PC-9 (cell line): Measurements from ENCODE around the gene SNRNP70. TPM values are rescaled to one million over a fixed set of nuclear protein-coding genes. Genes with fewer than 3 reads are reported as not detected.

Source experiments
- BruUV-seq: library from RNA; stranded (reverse); fragments of 400-500 nt; replicated peaks from 2 replicates; lab custom pipeline; 2021; lab: Mats Ljungman, UMichigan
- CTCF ChIA-PET: fragments of 300-600 bp; sonication (Branson Sonifier 250); formaldehyde crosslinking; loops from one replicate; lab custom pipeline; 2022; ENCODE audit warnings: antibody characterized with exemption; lab: Charles Lee
- POLR2A ChIA-PET: fragments of 300-600 bp; sonication (Branson Sonifier 250); formaldehyde crosslinking; loops from one replicate; lab custom pipeline; 2022; ENCODE audit warnings: antibody characterized with exemption; ENCODE audit not compliant: unreplicated experiment; lab: Charles Lee
- DNase-seq, 2 experiments: peaks; one replicate each; pipeline versions ENCODE4 v3.0.0 to v3.0.0-alpha.2; 2015 to 2022; ENCODE audit warnings: mixed read lengths in 1 of 2
- H2AFZ ChIP-seq: fragments of 200-600 bp; sonication (generic); 2 replicates; pipeline ENCODE4 v1.8.1; 2017; ENCODE audit warnings: antibody characterized with exemption
- H3F3A ChIP-seq: fragments of 200-600 bp; sonication (generic); 2 replicates; pipeline ENCODE4 v1.8.1; 2017; ENCODE audit warnings: antibody characterized with exemption, mild to moderate bottlenecking, low read depth; ENCODE audit not compliant: insufficient read depth
- H3K27ac ChIP-seq: fragments of 200-600 bp; sonication (generic); 2 replicates; pipeline ENCODE4 v1.6.1; 2016; ENCODE audit warnings: mixed run types
- H3K27me3 ChIP-seq: fragments of 200-600 bp; sonication (generic); 2 replicates; pipeline ENCODE4 v1.6.1; 2016; ENCODE audit warnings: low read depth, mixed run types; ENCODE audit not compliant: insufficient read depth
- H3K36me3 ChIP-seq: fragments of 200-600 bp; sonication (generic); 2 replicates; pipeline ENCODE4 v1.6.1; 2016; ENCODE audit warnings: low read depth, mixed run types
- H3K4me1 ChIP-seq: fragments of 200-600 bp; sonication (generic); replicated peaks from 2 replicates; pipeline ENCODE4 v1.6.1; 2016; ENCODE audit warnings: mixed run types; ENCODE audit not compliant: insufficient read depth
- H3K4me2 ChIP-seq: fragments of 200-600 bp; sonication (generic); 2 replicates; pipeline ENCODE4 v1.6.1; 2017; ENCODE audit warnings: mixed run types
- H3K4me3 ChIP-seq: fragments of 200-600 bp; sonication (generic); 2 replicates; pipeline ENCODE4 v1.6.1; 2016; ENCODE audit warnings: mixed run types
- H3K79me2 ChIP-seq: fragments of 200-600 bp; sonication (generic); 2 replicates; pipeline ENCODE4 v1.6.1; 2017; ENCODE audit warnings: low read depth, mixed run types
- H3K9me2 ChIP-seq: fragments of 200-600 bp; sonication (generic); 2 replicates; pipeline ENCODE4 v1.8.1; 2017; ENCODE audit warnings: mild to moderate bottlenecking; ENCODE audit not compliant: insufficient read depth
- H3K9me3 ChIP-seq: fragments of 200-600 bp; sonication (generic); 2 replicates; pipeline ENCODE4 v1.8.1; 2016; ENCODE audit warnings: low read depth; ENCODE audit not compliant: insufficient read depth
- H4K20me1 ChIP-seq: fragments of 200-600 bp; sonication (generic); 2 replicates; pipeline ENCODE4 v1.8.1; 2017; ENCODE audit not compliant: insufficient read depth
- CTCF ChIP-seq: fragments of 200-600 bp; sonication (generic); conservative IDR thresholded peaks from 2 replicates; pipeline ENCODE4 v1.6.1; 2017; ENCODE audit warnings: mixed run types, antibody characterized with exemption, mild to moderate bottlenecking, moderate library complexity
- EZH2 ChIP-seq: fragments of 200-600 bp; sonication (generic); IDR thresholded peaks from 2 replicates; pipeline ENCODE4 v1.8.0; 2017; ENCODE audit warnings: antibody characterized with exemption, low read depth
- intact Hi-C: fragments of 100-400 bp; cut with micrococcal nuclease; formaldehyde crosslinking; loops from one replicate; pipeline ENCODE4 v1.10.0; 2022; ENCODE audit not compliant: unreplicated experiment
- total RNA-seq: library from RNA; stranded (reverse); gene quantifications from 2 replicates; pipeline ENCODE4 v1.2.3, GENCODE V29; 2021

SNRNP70 gene
- total RNA-seq, 1 experiment from 2014 or later, result 199 TPM

- Histone ChIP-seq H3K79me2 (no peaks in the 10 kb centered on the region), H3K27ac (no peak overlapping the region), H3K27me3 (no peaks in the 10 kb centered on the region), H3K9me3 (no peaks in the 10 kb centered on the region), H3K9me2 (no peaks in the 10 kb centered on the region), H3F3A (peaks cover 21% of the 10 kb centered on the region; the same call in 1 of the 2 replicates), H3K4me2 (peak overlapping the region; percentile 73), H2AFZ (peak overlapping the region; percentile 80), H3K36me3 (no peaks in the 10 kb centered on the region), H4K20me1 (no peaks in the 10 kb centered on the region), H3K4me3 (peak overlapping the region; percentile 50; the same call in 1 of the 2 replicates), H3K4me1 (peaks cover 18% of the 10 kb centered on the region)
- TF ChIP-seq CTCF (no peak; the same call in 1 of the 2 replicates), EZH2 (no peak)
- CTCF ChIA-PET, result interaction anchor here (0.5 to 1.1 kb wide), 9 partner anchors 8 to 314 kb away, joined by 3 to 16 read pairs (median 5); no protein-coding TSS in a partner anchor
- intact Hi-C loops, result no loop called here
- DNase-seq, result peak; percentile 88 to 97
- POLR2A ChIA-PET, result interaction anchor here (0.5 to 0.8 kb wide), 8 partner anchors 71 to 758 kb away, joined by 3 to 22 read pairs (median 6); no protein-coding TSS in a partner anchor
- BruUV-seq, result no TSS peak
Measured at GRCh38 chr19:49127674-49128544, 42.7 kb downstream of the SNRNP70 start.

- Histone ChIP-seq H3K36me3 (no peaks in the 10 kb centered on the region), H3K27me3 (no peaks in the 10 kb centered on the region), H3K4me2 (peak overlapping the region; percentile 73), H3K9me2 (no peaks in the 10 kb centered on the region), H3K4me1 (peaks cover 18% of the 10 kb centered on the region), H3K4me3 (peak overlapping the region; percentile 50; the same call in 1 of the 2 replicates), H3K79me2 (no peaks in the 10 kb centered on the region), H3K27ac (no peak overlapping the region), H3K9me3 (no peaks in the 10 kb centered on the region), H2AFZ (peak overlapping the region; percentile 76), H3F3A (peaks cover 21% of the 10 kb centered on the region; the same call in 1 of the 2 replicates), H4K20me1 (no peaks in the 10 kb centered on the region)
- DNase-seq, result no peak
- TSS peak; percentile 39 for BruUV-seq
- POLR2A ChIA-PET, result interaction anchor here (0.8 kb wide), 1 partner anchor 665 kb away, joined by 12 read pairs; no protein-coding TSS in a partner anchor
- CTCF ChIA-PET, result interaction anchor here (0.6 kb wide), 1 partner anchor 283 kb away, joined by 5 read pairs; no protein-coding TSS in a partner anchor
- intact Hi-C loops, result no loop called here
- no peak for TF ChIP-seq CTCF
- no peak for TF ChIP-seq EZH2
Measured at GRCh38 chr19:49128545-49129237, 43.4 kb downstream of the SNRNP70 start.

- intact Hi-C loops, result no loop called here
- no peak overlapping the region for H3K27ac ChIP-seq
- CTCF ChIA-PET, result no interaction called here
Measured at GRCh38 chr19:49129238-49129583, 44.0 kb downstream of the SNRNP70 start.

More at GRCh38 chr19:49129238-49129583, 44.0 kb downstream of the SNRNP70 start:
- Histone ChIP-seq H3K4me1 (peaks cover 18% of the 10 kb centered on the region), H3K36me3 (no peaks in the 10 kb centered on the region), H2AFZ (no peak overlapping the region), H3K9me2 (no peaks in the 10 kb centered on the region), H4K20me1 (no peaks in the 10 kb centered on the region), H3K27me3 (no peaks in the 10 kb centered on the region), H3K79me2 (no peaks in the 10 kb centered on the region), H3K4me3 (no peak overlapping the region), H3K4me2 (peak overlapping the region; percentile 73), H3F3A (peaks cover 21% of the 10 kb centered on the region; the same call in 1 of the 2 replicates), H3K9me3 (no peaks in the 10 kb centered on the region)
- no TSS peak for BruUV-seq
- DNase-seq, result no peak
- POLR2A ChIA-PET, result no interaction called here
- no peak for TF ChIP-seq CTCF
- no peak for TF ChIP-seq EZH2
